HEK293T (cell line): Measurements from ENCODE around the gene IL1RAPL1.
"Not testable (repeated sequence)": the region's sequence is repeated elsewhere in the genome, so short reads cannot be mapped to it uniquely, and the experiment has no call there.

Experiments used
- BHLHE40 ChIP-seq: fragments of 450-650 bp; IDR thresholded peaks from 2 replicates; pipeline ENCODE4 v1.6.1; 2016; ENCODE audit warnings: mild to moderate bottlenecking, moderate library complexity, borderline replicate concordance
- ELF4 ChIP-seq: fragments of 450-650 bp; IDR thresholded peaks from 2 replicates; pipeline ENCODE4 v1.6.1; 2017; ENCODE audit warnings: antibody characterized with exemption
- L3MBTL2 ChIP-seq: fragments of 450-650 bp; conservative IDR thresholded peaks from 2 replicates; pipeline ENCODE4 v1.6.1; 2016; ENCODE audit warnings: mild to moderate bottlenecking

- not testable (repeated sequence) for TF ChIP-seq BHLHE40, ELF4, L3MBTL2
These were observed 535.6 kb downstream of the IL1RAPL1 start for GRCh38 chrX:29122817-29123216.
